Lower lobe of right lung (tissue), 2 donors: ENCODE data around the gene DAB2IP. TPM values are rescaled to one million over a fixed set of nuclear protein-coding genes. Genes with fewer than 3 reads are reported as not detected.

Experiments
- ATAC-seq, 2 donors: fragments of 200-7000 bp; cut with Tn5 transposase; one replicate each; pipeline ENCODE4 v1.9.1; 2020 to 2022; ENCODE audit warnings: mild to moderate bottlenecking in 2 of 2, moderate library complexity in 2 of 2
- DNase-seq: peaks from one replicate; pipeline ENCODE4 v3.0.0-alpha.2; 2020
- H3K27ac ChIP-seq: fragments of 200-600 bp; one replicate; pipeline ENCODE4 v1.8.0; 2022
- H3K27me3 ChIP-seq: fragments of 200-600 bp; one replicate; pipeline ENCODE4 v1.8.0; 2022; ENCODE audit warnings: low read depth
- H3K36me3 ChIP-seq: fragments of 200-600 bp; one replicate; pipeline ENCODE4 v1.8.0; 2022; ENCODE audit warnings: mild to moderate bottlenecking
- H3K4me1 ChIP-seq: fragments of 200-600 bp; one replicate; pipeline ENCODE4 v1.8.0; 2022
- H3K4me3 ChIP-seq: fragments of 200-600 bp; one replicate; pipeline ENCODE4 v1.8.0; 2022; ENCODE audit warnings: mild to moderate bottlenecking
- H3K9me3 ChIP-seq: fragments of 200-600 bp; one replicate; pipeline ENCODE4 v1.8.0; 2022
- CTCF ChIP-seq: fragments of 200-600 bp; IDR thresholded peaks from one replicate; pipeline ENCODE4 v1.8.0; 2022; ENCODE audit warnings: antibody characterized with exemption, mild to moderate bottlenecking
- intact Hi-C: fragments of 100-400 bp; cut with DNase I; formaldehyde crosslinking; loops from one replicate; pipeline ENCODE4 v1.11.0; 2022
- total RNA-seq: library from RNA; stranded (reverse); fragmentation: NEBNext Ultra II Directional; extraction: Animal tissue kit (Norgen Biotek cat#: 25700); gene quantifications from one replicate; pipeline ENCODE4 v1.2.1, GENCODE V29; 2021
- donor health status: DM: no; HTN: yes; CAD: no; lungs with severe emphysema.

Gene DAB2IP
- total RNA-seq, 1 donor from 2014 or later, result 54.1 TPM

- intact Hi-C loops, result no loop called here
- no peak for ATAC-seq
Observed at GRCh38 chr9:121816449-121816817, 165.0 kb downstream of the DAB2IP start.

GRCh38 chr9:121816845-121817450 is 165.5 kb downstream of the DAB2IP start:
- H3K27ac ChIP-seq, result no peak overlapping the region
- DNase-seq, result no peak
- intact Hi-C loops, result no loop called here
- no peak for ATAC-seq
- H3K4me3 ChIP-seq, result no peak overlapping the region
- no peaks in the 10 kb centered on the region for H3K9me3 ChIP-seq
- no peaks in the 10 kb centered on the region for H3K4me1 ChIP-seq
- H3K36me3 ChIP-seq, result no peaks in the 10 kb centered on the region
- TF ChIP-seq CTCF, result no peak
- H3K27me3 ChIP-seq, result no peaks in the 10 kb centered on the region

More at GRCh38 chr9:121816449-121816817, 165.0 kb downstream of the DAB2IP start:
- DNase-seq, result no peak
- H3K36me3 ChIP-seq, result no peaks in the 10 kb centered on the region
- H3K9me3 ChIP-seq, result no peaks in the 10 kb centered on the region
- no peak for TF ChIP-seq CTCF
- no peak overlapping the region for H3K27ac ChIP-seq
- no peaks in the 10 kb centered on the region for H3K4me1 ChIP-seq
- no peak overlapping the region for H3K4me3 ChIP-seq
- no peaks in the 10 kb centered on the region for H3K27me3 ChIP-seq

- DNase-seq (no peak), ATAC-seq (no peak)
Observed at GRCh38 chr9:121817476-121817875, 166.0 kb downstream of the DAB2IP start.

GRCh38 chr9:121818016-121818661 is 166.7 kb downstream of the DAB2IP start:
- TF ChIP-seq CTCF, result no peak
- Histone ChIP-seq H3K9me3 (no peaks in the 10 kb centered on the region), H3K27ac (no peak overlapping the region), H3K36me3 (no peaks in the 10 kb centered on the region), H3K4me3 (no peak overlapping the region), H3K4me1 (no peaks in the 10 kb centered on the region), H3K27me3 (no peaks in the 10 kb centered on the region)
- ATAC-seq (no peak), DNase-seq (no peak)
- intact Hi-C loops, result no loop called here

More at GRCh38 chr9:121817476-121817875, 166.0 kb downstream of the DAB2IP start:
- Histone ChIP-seq H3K36me3 (no peaks in the 10 kb centered on the region), H3K27ac (no peak overlapping the region), H3K4me3 (no peak overlapping the region), H3K4me1 (no peaks in the 10 kb centered on the region), H3K27me3 (no peaks in the 10 kb centered on the region), H3K9me3 (no peaks in the 10 kb centered on the region)
- intact Hi-C loops, result no loop called here
- no peak for TF ChIP-seq CTCF

- no peak overlapping the region for H3K27ac ChIP-seq
- no peaks in the 10 kb centered on the region for H3K9me3 ChIP-seq
- H3K4me3 ChIP-seq, result no peak overlapping the region
- H3K27me3 ChIP-seq, result no peaks in the 10 kb centered on the region
- no peak for TF ChIP-seq CTCF
- H3K4me1 ChIP-seq, result no peaks in the 10 kb centered on the region
- intact Hi-C loops, result no loop called here
- ATAC-seq (no peak), DNase-seq (no peak)
- H3K36me3 ChIP-seq, result no peaks in the 10 kb centered on the region
Observed at GRCh38 chr9:121818841-121819427, 167.5 kb downstream of the DAB2IP start.
